Measurements from ENCODE around the gene SNX30.

The SNX30 gene

GRCh38 chr9:112900901-112901300, 150.3 kb downstream of the SNX30 start:
- in situ Hi-C loops (cut with MboI; ENCODE audit: low sequenced_read_pairs) = loop anchor here (25.0 kb wide), 1 partner anchor 261 kb away; the partner anchor contains the start of gene SLC31A2

DNA sequence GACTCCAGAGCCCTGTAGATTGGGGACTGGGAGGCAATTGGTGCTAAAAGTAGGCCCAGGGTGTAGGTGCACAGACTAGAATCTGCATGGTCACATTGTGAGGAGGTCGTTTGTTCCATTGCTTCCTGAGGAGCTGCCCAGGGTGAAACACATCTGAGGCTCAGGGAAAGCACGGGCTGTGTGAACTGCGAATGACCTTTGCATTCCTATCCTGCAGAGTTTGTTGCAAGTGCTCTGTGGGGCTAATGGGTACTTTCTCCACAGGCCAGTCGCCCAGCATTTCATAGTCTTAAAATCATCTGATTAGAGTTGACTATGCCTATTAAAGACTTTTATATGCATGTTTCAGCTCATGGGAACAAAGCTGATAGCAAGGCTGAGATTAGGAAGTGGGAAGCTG, 154.5 kb downstream of the SNX30 start:
- in situ Hi-C loops (cut with MboI; ENCODE audit: low sequenced_read_pairs) = loop anchor here (25.0 kb wide), 1 partner anchor 257 kb away; the partner anchor contains the start of gene SLC31A2

DNA sequence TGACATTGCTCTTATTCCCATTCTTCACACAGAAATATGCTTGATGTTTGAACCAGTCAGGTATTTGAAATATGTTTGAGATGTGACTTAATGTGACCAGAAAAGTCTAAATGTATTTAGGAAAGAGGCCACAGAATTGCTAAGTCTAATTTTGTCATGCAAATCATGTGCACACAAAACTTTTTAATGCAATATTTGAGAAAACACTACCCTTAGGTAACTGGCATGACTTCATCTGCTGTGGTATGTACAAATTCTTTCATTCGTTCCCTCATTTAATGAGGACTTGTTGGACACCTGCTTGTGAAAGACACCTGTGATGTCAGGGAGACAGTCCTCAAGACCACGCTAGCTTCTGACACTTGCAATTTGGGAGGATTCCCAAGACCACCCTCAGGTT, 161.2 kb downstream of the SNX30 start:
- in situ Hi-C loops (cut with MboI; ENCODE audit: low sequenced_read_pairs) = loop anchor here (25.0 kb wide), 1 partner anchor 251 kb away; the partner anchor contains the start of gene SLC31A2

DNA sequence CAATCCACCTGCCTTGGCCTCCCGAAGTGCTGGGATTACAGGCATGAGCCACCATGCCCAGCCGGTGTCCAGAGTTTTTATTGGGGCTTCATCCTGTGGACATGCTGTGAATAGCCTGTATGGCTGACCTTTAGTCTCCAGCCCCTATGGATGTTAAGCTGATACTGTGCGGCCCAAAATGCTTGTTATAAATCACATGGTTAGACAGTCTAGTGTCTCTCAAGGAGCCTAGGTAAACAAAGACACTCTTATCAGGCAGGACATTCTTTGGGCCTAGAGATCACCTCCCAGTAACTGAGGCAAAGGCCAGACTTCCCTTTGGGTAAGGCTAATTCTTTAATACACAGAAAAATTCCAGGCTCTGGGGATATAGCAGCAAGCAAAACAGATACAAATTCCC, 162.1 kb downstream of the SNX30 start:
- in situ Hi-C loops (cut with MboI; ENCODE audit: low sequenced_read_pairs) = loop anchor here (25.0 kb wide), 1 partner anchor 250 kb away; the partner anchor contains the start of gene SLC31A2

GRCh38 chr9:112913326-112913725, 162.8 kb downstream of the SNX30 start:
- in situ Hi-C loops (cut with MboI; ENCODE audit: low sequenced_read_pairs) = loop anchor here (25.0 kb wide), 1 partner anchor 249 kb away; the partner anchor contains the start of gene SLC31A2

DNA sequence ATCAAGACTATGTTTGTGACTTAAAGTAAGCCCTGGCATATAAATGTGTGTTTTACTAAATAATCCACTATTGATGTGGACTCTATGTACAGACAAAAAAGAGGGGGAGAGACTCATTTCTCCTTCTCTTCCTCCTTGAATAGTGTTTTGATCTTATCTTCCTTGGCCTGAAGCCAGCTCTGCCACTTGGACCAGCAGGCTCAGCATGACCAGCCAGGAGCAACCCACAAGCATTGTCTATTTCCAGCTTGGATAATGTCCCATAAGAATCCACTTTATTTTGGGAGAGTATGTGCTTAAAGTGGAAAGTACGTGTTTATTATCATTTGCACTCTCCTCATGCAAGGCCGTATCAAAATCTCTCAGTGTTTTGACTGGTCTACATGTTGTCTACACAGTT, 164.0 kb downstream of the SNX30 start:
- in situ Hi-C loops (cut with MboI; ENCODE audit: low sequenced_read_pairs) = loop anchor here (25.0 kb wide), 1 partner anchor 248 kb away; the partner anchor contains the start of gene SLC31A2

- in situ Hi-C loops (cut with MboI; ENCODE audit: low sequenced_read_pairs) = loop anchor here (25.0 kb wide), 1 partner anchor 245 kb away; the partner anchor contains the start of gene SLC31A2
These were observed 166.8 kb downstream of the SNX30 start for GRCh38 chr9:112917047-112917986.

GRCh38 chr9:112917987-112918362, 167.4 kb downstream of the SNX30 start:
- in situ Hi-C loops (cut with MboI; ENCODE audit: low sequenced_read_pairs) = loop anchor here (25.0 kb wide), 1 partner anchor 244 kb away; the partner anchor contains the start of gene SLC31A2

DNA sequence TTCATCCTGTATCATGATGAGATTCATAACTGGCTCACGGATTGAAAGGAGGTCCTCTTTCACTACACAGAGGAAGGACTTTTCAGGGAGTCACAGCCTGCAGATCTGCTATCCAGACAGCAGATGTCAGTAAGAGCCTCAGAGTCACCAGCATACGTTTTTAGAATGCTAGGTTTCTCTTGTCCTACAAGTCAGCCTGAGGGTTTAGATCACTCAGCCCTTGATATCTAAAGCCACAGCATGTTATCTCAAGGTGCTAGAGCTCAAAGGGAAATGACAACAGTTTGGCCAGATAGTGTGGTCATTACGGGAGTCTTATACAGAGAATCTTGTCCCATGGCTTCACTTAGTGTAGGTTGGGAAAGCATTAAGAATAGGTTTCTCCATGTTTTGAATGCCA, 171.0 kb downstream of the SNX30 start:
- in situ Hi-C loops (cut with MboI; ENCODE audit: low sequenced_read_pairs) = loop anchor here (25.0 kb wide), 1 partner anchor 241 kb away; the partner anchor contains the start of gene SLC31A2
